HUES48 (cell line): Measurements from ENCODE around the gene DGCR8.
"Not testable (repeated sequence)": the region's sequence is repeated elsewhere in the genome, so short reads cannot be mapped to it uniquely, and the experiment has no call there.

Experiments used
- H3K27ac ChIP-seq: one replicate; pipeline ENCODE4 v1.7.0; 2013; ENCODE audit warnings: low read depth, low read length, inconsistent platforms
- H3K27me3 ChIP-seq: 2 replicates; pipeline ENCODE4 v1.6.1; 2013; ENCODE audit warnings: mild to moderate bottlenecking, low read length; ENCODE audit not compliant: control insufficient read depth, insufficient read depth
- H3K36me3 ChIP-seq: 2 replicates; pipeline ENCODE4 v1.6.1; 2013; ENCODE audit warnings: low read length; ENCODE audit not compliant: control insufficient read depth, insufficient read depth
- H3K4me1 ChIP-seq: 2 replicates; pipeline ENCODE4 v1.6.1; 2013; ENCODE audit warnings: mild to moderate bottlenecking, low read length; ENCODE audit not compliant: control insufficient read depth, insufficient read depth
- H3K4me3 ChIP-seq: 2 replicates; pipeline ENCODE4 v1.5.1; 2013; ENCODE audit warnings: mild to moderate bottlenecking, low read depth, low read length
- H3K9ac ChIP-seq: 2 replicates; pipeline ENCODE4 v1.6.1; 2013; ENCODE audit warnings: mild to moderate bottlenecking, low read depth, low read length, moderate library complexity
- H3K9me3 ChIP-seq: 2 replicates; pipeline ENCODE4 v1.6.1; 2013; ENCODE audit warnings: low read length; ENCODE audit not compliant: control insufficient read depth, insufficient read depth

Gene DGCR8

DNA sequence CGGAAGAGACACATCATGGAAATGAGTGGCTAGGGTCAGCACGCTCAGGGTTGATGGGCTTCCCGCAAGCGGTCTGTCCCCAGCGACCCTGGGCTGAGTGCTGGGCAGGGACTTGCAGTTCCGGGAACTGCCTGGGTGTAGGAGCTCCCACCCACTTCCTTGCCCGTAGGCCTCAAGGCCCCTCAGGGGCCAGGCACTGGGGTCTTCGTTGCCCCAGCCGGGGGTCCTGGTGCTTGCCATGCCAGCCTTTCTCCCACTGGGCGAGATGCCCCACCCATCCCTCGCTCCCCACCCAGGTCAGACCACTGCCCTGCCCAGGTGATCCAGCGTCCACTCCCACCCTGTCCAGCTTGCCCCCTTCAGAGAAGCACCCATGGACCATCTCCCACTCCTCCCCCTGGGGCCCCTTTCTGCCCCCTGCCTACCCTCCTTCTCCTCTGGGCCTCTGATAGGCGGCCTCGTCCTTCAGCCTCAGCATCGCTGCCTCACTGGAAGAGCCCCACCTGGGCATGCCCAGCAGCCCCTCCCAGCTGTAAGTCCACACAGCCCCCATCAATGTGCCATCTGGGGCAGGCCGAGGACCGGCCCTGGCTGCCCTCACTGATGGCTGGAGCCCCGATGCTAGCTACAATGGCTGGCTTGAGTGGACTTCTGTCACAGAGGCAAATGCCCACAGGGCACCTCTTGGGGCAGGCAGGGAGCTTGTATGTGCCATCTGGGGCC lies 17.8 kb upstream of the DGCR8 start:
- Histone ChIP-seq H3K4me3 (no peak overlapping the region), H3K36me3 (no peaks in the 10 kb centered on the region), H3K27ac (no peak overlapping the region), H3K9ac (no peak overlapping the region), H3K9me3 (no peaks in the 10 kb centered on the region), H3K4me1 (no peaks in the 10 kb centered on the region), H3K27me3 (no peaks in the 10 kb centered on the region)

DNA sequence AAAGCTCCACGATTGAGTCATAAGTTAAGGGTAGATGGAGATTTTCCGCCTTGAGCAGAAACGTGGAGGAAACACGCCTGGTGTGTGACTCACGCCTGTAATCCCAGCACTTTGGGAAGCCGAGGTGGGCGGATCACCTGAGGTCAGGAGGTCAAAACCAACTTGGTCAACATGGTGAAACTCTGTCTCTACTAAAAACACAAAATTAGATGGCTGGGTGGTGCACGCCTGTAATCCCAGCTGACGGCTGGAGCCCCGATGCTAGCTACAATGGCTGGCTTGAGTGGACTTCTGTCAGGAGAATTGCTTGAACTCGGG lies 17.3 kb upstream of the DGCR8 start:
- H3K9ac ChIP-seq: no peak overlapping the region
- H3K4me1 ChIP-seq: no peaks in the 10 kb centered on the region
- no peaks in the 10 kb centered on the region for H3K9me3 ChIP-seq
- no peaks in the 10 kb centered on the region for H3K27me3 ChIP-seq
- H3K27ac ChIP-seq: no peak overlapping the region
- no peak overlapping the region for H3K4me3 ChIP-seq
- H3K36me3 ChIP-seq: no peaks in the 10 kb centered on the region

DNA sequence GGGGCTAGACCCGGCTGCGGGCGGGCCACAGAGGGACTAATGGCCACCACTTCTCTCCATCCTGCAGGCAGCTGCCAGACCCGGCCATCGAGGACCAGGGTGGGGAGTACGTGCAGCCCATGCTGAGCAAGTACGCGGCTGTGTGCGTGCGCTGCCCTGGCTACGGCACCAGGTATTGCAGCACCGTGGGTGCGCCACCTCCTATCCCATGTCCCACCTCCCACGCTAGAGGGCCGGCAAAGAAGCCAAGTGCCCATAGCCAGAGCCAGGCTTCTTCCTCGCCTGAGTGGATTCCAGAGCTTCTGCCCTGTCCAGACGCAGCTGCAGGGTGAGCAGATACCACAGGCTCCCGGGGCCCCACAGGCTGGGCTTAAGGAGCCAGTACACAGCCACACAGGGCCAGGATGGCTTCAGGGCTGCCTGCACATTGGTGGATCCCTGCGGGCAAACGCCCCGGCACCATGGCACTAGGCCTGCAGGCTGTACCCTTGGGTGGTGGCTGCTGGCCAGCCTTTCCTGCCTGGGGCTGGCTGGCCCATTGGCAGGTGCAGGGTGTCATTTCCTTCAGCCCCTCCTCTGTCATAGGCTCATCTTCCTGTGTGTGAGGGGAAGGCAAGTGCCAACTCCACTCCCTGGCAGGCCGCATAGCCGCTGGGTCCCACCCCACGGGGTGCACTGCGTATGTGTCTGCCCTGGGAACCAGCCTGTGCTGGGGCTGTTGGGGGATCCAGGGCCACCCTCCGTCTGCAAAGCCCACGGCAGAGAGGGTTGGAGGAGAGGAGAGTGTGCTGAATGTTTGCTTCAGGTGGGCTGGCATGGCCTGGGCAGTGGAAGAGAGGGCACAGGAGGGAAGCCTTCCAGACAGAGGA lies 16.5 kb upstream of the DGCR8 start:
- no peak overlapping the region for H3K4me3 ChIP-seq
- no peaks in the 10 kb centered on the region for H3K36me3 ChIP-seq
- no peaks in the 10 kb centered on the region for H3K9me3 ChIP-seq
- H3K4me1 ChIP-seq: no peaks in the 10 kb centered on the region
- no peak overlapping the region for H3K27ac ChIP-seq
- peaks cover under 1% of the 10 kb centered on the region; the same call in 1 of the 2 replicates for H3K27me3 ChIP-seq
- no peak overlapping the region for H3K9ac ChIP-seq

DNA sequence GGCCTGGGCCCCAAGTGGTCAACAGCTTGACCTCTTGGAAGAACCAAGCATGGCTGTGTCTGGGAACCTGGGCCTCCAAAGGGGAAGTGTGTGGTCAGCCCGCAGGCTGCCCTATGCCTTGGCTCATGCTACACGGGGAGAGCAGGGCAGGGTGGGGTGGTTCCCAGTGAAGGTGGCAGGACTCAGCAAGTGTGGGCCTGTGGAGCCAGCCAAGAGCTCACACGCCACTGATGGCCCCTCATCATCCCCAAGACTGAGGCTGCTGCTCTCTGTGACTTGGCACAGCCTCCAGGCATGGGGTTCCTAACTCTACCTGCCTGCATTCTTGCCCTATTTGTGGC lies 15.9 kb upstream of the DGCR8 start:
- H3K9me3 ChIP-seq: no peaks in the 10 kb centered on the region
- H3K27me3 ChIP-seq: peaks cover 3% of the 10 kb centered on the region; the same call in 1 of the 2 replicates
- no peak overlapping the region for H3K4me3 ChIP-seq
- H3K9ac ChIP-seq: no peak overlapping the region
- no peaks in the 10 kb centered on the region for H3K36me3 ChIP-seq
- H3K27ac ChIP-seq: no peak overlapping the region
- H3K4me1 ChIP-seq: no peaks in the 10 kb centered on the region

DNA sequence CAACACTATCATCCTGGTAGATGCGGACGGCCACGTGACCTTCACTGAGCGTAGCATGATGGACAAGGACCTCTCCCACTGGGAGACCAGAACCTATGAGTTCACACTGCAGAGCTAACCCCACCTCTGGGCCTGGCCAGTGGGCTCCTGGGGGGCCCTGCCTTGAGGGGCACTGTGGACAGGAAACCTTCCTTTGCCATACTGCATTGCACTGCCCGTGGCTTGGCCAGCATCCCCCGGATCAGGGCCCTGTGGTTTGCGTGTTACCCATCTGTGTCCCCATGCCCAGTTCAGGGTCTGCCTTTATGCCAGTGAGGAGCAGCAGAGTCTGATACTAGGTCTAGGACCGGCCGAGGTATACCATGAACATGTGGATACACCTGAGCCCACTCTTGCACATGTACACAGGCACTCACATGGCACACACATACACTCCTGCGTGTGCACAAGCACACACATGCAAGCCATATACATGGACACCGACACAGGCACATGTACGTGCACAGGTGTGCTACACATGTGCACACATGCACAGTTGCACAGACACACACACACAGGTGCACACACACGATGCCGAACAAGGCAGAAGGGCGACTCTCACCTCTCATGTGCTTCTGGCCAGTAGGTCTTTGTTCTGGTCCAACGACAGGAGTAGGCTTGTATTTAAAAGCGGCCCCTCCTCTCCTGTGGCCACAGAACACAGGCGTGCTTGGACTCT lies 15.3 kb upstream of the DGCR8 start:
- Histone ChIP-seq H3K27ac (no peak overlapping the region), H3K27me3 (peaks cover 3% of the 10 kb centered on the region; the same call in 1 of the 2 replicates), H3K9ac (no peak overlapping the region), H3K4me3 (no peak overlapping the region), H3K9me3 (no peaks in the 10 kb centered on the region), H3K4me1 (no peaks in the 10 kb centered on the region), H3K36me3 (no peaks in the 10 kb centered on the region)

DNA sequence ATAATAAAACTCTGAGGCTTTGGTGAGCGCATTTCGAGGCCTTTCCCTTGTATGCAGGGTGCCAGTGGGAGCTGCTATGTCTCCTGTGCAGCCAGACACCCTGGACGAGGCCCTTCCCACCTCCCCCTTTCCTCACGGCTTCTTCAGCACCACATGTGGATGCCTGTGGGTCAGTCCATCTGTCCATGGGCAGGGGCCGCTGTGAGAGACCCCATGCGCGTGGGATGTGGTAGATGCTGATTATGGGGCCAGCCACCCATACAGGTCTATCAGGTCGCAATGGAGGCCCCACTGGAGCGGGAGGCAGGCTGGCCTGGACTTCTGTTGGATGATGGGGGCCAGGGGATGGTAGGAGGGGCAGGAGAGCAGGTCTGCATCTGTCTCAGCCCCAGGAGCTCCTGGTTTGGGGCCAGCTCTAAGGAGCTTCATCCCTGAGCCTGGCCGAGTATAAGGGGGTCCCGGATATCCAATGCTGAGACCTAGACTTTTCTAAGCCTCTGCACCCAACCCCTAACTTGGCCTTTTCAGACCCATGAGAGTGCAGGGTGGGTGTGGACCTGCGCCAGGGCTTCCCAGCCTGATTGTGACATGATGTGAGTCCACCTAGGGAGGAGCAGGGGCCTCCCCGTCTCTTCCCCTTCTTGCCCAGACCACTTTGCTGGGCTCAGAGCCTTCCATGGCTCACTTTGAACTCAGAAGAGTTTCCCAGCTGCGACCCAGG lies 14.0 kb upstream of the DGCR8 start:
- H3K36me3 ChIP-seq: no peaks in the 10 kb centered on the region
- H3K4me1 ChIP-seq: no peaks in the 10 kb centered on the region
- no peaks in the 10 kb centered on the region for H3K9me3 ChIP-seq
- H3K4me3 ChIP-seq: no peak overlapping the region
- no peak overlapping the region for H3K9ac ChIP-seq
- peaks cover 8% of the 10 kb centered on the region for H3K27me3 ChIP-seq
- no peak overlapping the region for H3K27ac ChIP-seq

DNA sequence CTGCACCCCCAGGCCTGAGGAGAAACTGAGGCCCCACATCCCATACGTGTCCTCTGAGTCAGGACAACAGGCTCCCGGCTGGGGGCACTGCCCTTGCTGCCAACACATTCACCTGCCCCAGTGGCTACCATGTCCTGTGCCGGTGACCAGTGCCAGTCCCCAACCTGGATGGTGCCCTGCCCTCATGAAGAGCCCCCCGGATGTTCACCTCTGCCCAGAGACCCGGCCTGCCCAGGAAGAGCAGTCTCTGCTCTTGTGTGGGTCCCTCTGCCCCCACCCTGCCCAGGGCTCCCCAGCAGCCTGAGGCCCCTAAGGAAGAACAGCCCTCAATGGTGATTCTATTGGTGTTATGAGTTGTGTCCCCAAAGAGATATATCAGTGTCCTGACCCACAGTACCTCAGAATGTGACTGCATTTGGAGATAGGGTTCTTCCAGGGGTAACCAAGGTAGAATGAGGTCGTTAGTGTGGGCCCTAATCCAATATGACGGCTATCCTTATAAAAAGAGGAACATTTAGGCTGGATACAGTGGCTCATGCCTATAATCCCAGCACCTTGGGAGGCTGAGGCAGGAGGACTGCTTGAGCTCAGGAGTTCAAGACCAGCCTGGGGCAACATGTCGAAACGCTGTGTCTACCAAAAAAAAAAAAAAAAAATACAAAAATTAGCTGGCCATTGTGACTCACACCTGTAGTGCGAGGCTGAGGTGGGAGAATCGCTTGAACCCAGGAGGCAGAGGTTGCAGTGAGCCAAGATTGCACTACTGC lies 13.2 kb upstream of the DGCR8 start:
- Histone ChIP-seq H3K27me3 (peaks cover 12% of the 10 kb centered on the region), H3K9ac (no peak overlapping the region), H3K4me1 (no peaks in the 10 kb centered on the region), H3K36me3 (no peaks in the 10 kb centered on the region), H3K9me3 (no peaks in the 10 kb centered on the region), H3K4me3 (no peak overlapping the region), H3K27ac (no peak overlapping the region)

DNA sequence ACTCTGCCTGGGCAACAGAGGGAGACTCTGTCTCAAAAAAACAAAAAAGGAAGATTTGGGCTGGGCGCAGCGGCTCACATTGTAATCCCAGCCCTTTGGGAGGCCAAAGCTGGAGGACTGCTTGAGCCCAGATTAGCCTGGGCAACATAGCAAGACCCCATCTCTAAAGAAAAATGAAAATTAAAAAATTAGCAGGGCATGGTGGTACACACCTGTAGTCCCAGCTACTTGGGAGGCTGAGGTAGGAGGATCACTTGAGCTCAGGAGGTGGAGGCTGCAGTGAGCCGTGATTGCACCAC lies 12.7 kb upstream of the DGCR8 start:
- not testable (repeated sequence) for H3K36me3 ChIP-seq, H3K9ac ChIP-seq, H3K4me1 ChIP-seq, H3K27ac ChIP-seq, H3K9me3 ChIP-seq, H3K4me3 ChIP-seq
- H3K27me3 ChIP-seq: peaks cover 12% of the 10 kb centered on the region

DNA sequence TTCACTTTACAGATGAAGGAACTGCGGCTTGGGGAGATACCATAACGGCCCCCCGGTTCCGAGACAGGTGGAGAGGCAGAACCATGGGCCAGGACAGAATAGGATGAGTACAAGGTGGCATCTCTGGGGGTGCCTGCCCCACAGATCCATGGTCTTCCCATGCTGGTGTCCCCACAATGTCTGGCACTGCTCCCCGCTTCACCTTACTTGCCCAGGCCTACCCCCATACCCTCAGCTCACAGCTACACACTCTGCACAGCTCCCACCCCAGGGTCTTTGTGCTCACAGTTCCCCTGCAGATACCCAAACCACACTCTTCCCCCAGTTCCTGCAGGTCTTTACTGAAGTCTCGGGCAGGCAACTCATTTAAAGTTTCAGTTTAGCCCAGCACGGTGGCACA lies 11.4 kb upstream of the DGCR8 start:
- Histone ChIP-seq H3K27me3 (peaks cover 12% of the 10 kb centered on the region), H3K4me3 (no peak overlapping the region), H3K9ac (no peak overlapping the region), H3K36me3 (no peaks in the 10 kb centered on the region), H3K27ac (no peak overlapping the region), H3K9me3 (no peaks in the 10 kb centered on the region), H3K4me1 (no peaks in the 10 kb centered on the region)

DNA sequence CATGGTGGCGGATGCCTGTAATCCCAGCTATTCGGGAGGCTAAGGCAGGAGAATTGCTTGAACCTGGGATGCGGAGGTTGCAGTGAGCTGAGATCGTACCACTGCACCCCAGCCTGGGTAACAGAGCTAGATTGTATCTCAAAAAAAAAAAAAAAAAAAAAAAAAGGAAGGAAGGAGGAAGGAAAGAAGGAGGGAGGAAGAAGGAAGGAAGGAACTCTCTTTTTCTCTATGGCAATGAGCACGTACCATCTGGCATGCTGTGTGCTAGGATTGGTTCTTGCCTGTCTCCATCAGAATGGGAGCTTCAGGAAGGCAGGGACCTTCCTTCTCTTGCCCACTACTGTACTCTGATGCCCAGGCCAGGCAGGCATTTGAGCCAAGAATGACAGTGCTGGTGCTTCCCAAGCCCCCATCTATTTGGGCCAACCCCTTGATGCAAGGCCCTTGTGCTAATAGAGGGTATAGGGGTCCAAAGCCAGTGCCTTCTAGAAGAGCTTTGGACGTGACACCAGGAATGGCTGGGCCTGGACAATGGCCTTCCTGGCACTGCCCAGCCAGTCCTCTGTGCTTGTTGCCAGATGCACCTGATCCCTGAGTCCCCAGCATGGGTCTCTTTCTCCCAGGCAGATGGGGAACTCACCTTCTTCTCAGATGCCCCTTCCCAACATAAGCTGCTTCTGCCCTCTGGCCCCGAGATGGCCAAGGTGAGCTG lies 10.6 kb upstream of the DGCR8 start:
- no peaks in the 10 kb centered on the region for H3K9me3 ChIP-seq
- H3K9ac ChIP-seq: no peak overlapping the region
- no peaks in the 10 kb centered on the region for H3K4me1 ChIP-seq
- H3K27ac ChIP-seq: no peak overlapping the region
- H3K4me3 ChIP-seq: no peak overlapping the region
- H3K27me3 ChIP-seq: peaks cover 12% of the 10 kb centered on the region
- H3K36me3 ChIP-seq: no peaks in the 10 kb centered on the region
